ENCODE measurements around the gene ALX3.

Gene ALX3

GRCh38 chr1:110068646-110069403 is 1.6 kb downstream of the ALX3 start:
- FAIRE-seq, result peak; percentile 23
- TF ChIP-seq PAX5 (IDR thresholded peaks at IDR 0.05; ENCODE audit: insufficient read depth, low read length, severe bottlenecking), result no peak
- no peak for TF ChIP-seq SPI1 (IDR thresholded peaks at IDR 0.05; ENCODE audit: low read depth, low read length)
- no peak for TF ChIP-seq TAF1 (IDR thresholded peaks at IDR 0.05; ENCODE audit: low read depth, low read length)
- no peak for TF ChIP-seq POLR2AphosphoS5 (IDR thresholded peaks at IDR 0.05; ENCODE audit: low read depth, low read length)
- TF ChIP-seq POLR2A (IDR thresholded peaks at IDR 0.05; ENCODE audit: low read depth, low read length), result no peak
- TF ChIP-seq POU2F2 (IDR thresholded peaks at IDR 0.05; ENCODE audit: low read depth, low read length), result no peak
- peak; percentile 46 for DNase-seq (ENCODE audit: insufficient read length, low spot score)

GRCh38 chr1:110067893-110068645 is 2.4 kb downstream of the ALX3 start:
- no peak for FAIRE-seq
- DNase-seq (ENCODE audit: insufficient read length, low spot score), result no peak
- TF ChIP-seq POLR2A (IDR thresholded peaks at IDR 0.05; ENCODE audit: low read depth, low read length) (no peak), POU2F2 (IDR thresholded peaks at IDR 0.05; ENCODE audit: low read depth, low read length) (no peak), TAF1 (IDR thresholded peaks at IDR 0.05; ENCODE audit: low read depth, low read length) (no peak), PAX5 (IDR thresholded peaks at IDR 0.05; ENCODE audit: insufficient read depth, low read length, severe bottlenecking) (no peak), SPI1 (IDR thresholded peaks at IDR 0.05; ENCODE audit: low read depth, low read length) (no peak), POLR2AphosphoS5 (IDR thresholded peaks at IDR 0.05; ENCODE audit: low read depth, low read length) (no peak)

- TF ChIP-seq PAX5 (IDR thresholded peaks at IDR 0.05; ENCODE audit: insufficient read depth, low read length, severe bottlenecking) (no peak), POU2F2 (IDR thresholded peaks at IDR 0.05; ENCODE audit: low read depth, low read length) (no peak), SPI1 (IDR thresholded peaks at IDR 0.05; ENCODE audit: low read depth, low read length) (no peak), TAF1 (IDR thresholded peaks at IDR 0.05; ENCODE audit: low read depth, low read length) (no peak), POLR2AphosphoS5 (IDR thresholded peaks at IDR 0.05; ENCODE audit: low read depth, low read length) (no peak), POLR2A (IDR thresholded peaks at IDR 0.05; ENCODE audit: low read depth, low read length) (no peak)
- DNase-seq (ENCODE audit: insufficient read length, low spot score) (no peak), FAIRE-seq (no peak)
Observed at GRCh38 chr1:110067479-110067892, 3.0 kb downstream of the ALX3 start.

- TF ChIP-seq POLR2A (IDR thresholded peaks at IDR 0.05; ENCODE audit: low read depth, low read length) (no peak), PAX5 (IDR thresholded peaks at IDR 0.05; ENCODE audit: insufficient read depth, low read length, severe bottlenecking) (no peak), POLR2AphosphoS5 (IDR thresholded peaks at IDR 0.05; ENCODE audit: low read depth, low read length) (no peak), SPI1 (IDR thresholded peaks at IDR 0.05; ENCODE audit: low read depth, low read length) (no peak), POU2F2 (IDR thresholded peaks at IDR 0.05; ENCODE audit: low read depth, low read length) (no peak), TAF1 (IDR thresholded peaks at IDR 0.05; ENCODE audit: low read depth, low read length) (no peak)
- DNase-seq (ENCODE audit: insufficient read length, low spot score), result no peak
- no peak for FAIRE-seq
Observed at GRCh38 chr1:110065841-110066240, 4.6 kb downstream of the ALX3 start.

- no peak for FAIRE-seq
- no peak for DNase-seq (ENCODE audit: insufficient read length, low spot score)
- TF ChIP-seq POLR2A (IDR thresholded peaks at IDR 0.05; ENCODE audit: low read depth, low read length) (no peak), TAF1 (IDR thresholded peaks at IDR 0.05; ENCODE audit: low read depth, low read length) (no peak), POU2F2 (IDR thresholded peaks at IDR 0.05; ENCODE audit: low read depth, low read length) (no peak), PAX5 (IDR thresholded peaks at IDR 0.05; ENCODE audit: insufficient read depth, low read length, severe bottlenecking) (no peak), SPI1 (IDR thresholded peaks at IDR 0.05; ENCODE audit: low read depth, low read length) (no peak), POLR2AphosphoS5 (IDR thresholded peaks at IDR 0.05; ENCODE audit: low read depth, low read length) (no peak)
Observed at GRCh38 chr1:110064576-110065337, 5.7 kb downstream of the ALX3 start.

GRCh38 chr1:110063781-110064180 is 6.7 kb downstream of the ALX3 start:
- DNase-seq (ENCODE audit: insufficient read length, low spot score) (no peak), FAIRE-seq (no peak)
- TF ChIP-seq SPI1 (IDR thresholded peaks at IDR 0.05; ENCODE audit: low read depth, low read length) (no peak), PAX5 (IDR thresholded peaks at IDR 0.05; ENCODE audit: insufficient read depth, low read length, severe bottlenecking) (no peak), POLR2AphosphoS5 (IDR thresholded peaks at IDR 0.05; ENCODE audit: low read depth, low read length) (no peak), POLR2A (IDR thresholded peaks at IDR 0.05; ENCODE audit: low read depth, low read length) (no peak), POU2F2 (IDR thresholded peaks at IDR 0.05; ENCODE audit: low read depth, low read length) (no peak), TAF1 (IDR thresholded peaks at IDR 0.05; ENCODE audit: low read depth, low read length) (no peak)

- no peak for DNase-seq (ENCODE audit: insufficient read length, low spot score)
- TF ChIP-seq POU2F2 (IDR thresholded peaks at IDR 0.05; ENCODE audit: low read depth, low read length), result no peak
- TF ChIP-seq POLR2AphosphoS5 (IDR thresholded peaks at IDR 0.05; ENCODE audit: low read depth, low read length), result no peak
- no peak for TF ChIP-seq PAX5 (IDR thresholded peaks at IDR 0.05; ENCODE audit: insufficient read depth, low read length, severe bottlenecking)
- no peak for TF ChIP-seq SPI1 (IDR thresholded peaks at IDR 0.05; ENCODE audit: low read depth, low read length)
- TF ChIP-seq TAF1 (IDR thresholded peaks at IDR 0.05; ENCODE audit: low read depth, low read length), result no peak
- no peak for FAIRE-seq
Observed at GRCh38 chr1:110062612-110063011, 7.9 kb downstream of the ALX3 start.

GRCh38 chr1:110061341-110061740 is 9.1 kb downstream of the ALX3 start:
- TF ChIP-seq POLR2AphosphoS5 (IDR thresholded peaks at IDR 0.05; ENCODE audit: low read depth, low read length) (no peak), PAX5 (IDR thresholded peaks at IDR 0.05; ENCODE audit: insufficient read depth, low read length, severe bottlenecking) (no peak), SPI1 (IDR thresholded peaks at IDR 0.05; ENCODE audit: low read depth, low read length) (no peak), TAF1 (IDR thresholded peaks at IDR 0.05; ENCODE audit: low read depth, low read length) (no peak)
- no peak for DNase-seq (ENCODE audit: insufficient read length, low spot score)

GRCh38 chr1:110060662-110061060 is 9.8 kb downstream of the ALX3 start:
- DNase-seq (ENCODE audit: insufficient read length, low spot score) (no peak), FAIRE-seq (no peak)
- TF ChIP-seq SPI1 (IDR thresholded peaks at IDR 0.05; ENCODE audit: low read depth, low read length), result no peak
- no peak for TF ChIP-seq POLR2A (IDR thresholded peaks at IDR 0.05; ENCODE audit: low read depth, low read length)
- no peak for TF ChIP-seq POLR2AphosphoS5 (IDR thresholded peaks at IDR 0.05; ENCODE audit: low read depth, low read length)
- TF ChIP-seq POU2F2 (IDR thresholded peaks at IDR 0.05; ENCODE audit: low read depth, low read length), result no peak
- TF ChIP-seq TAF1 (IDR thresholded peaks at IDR 0.05; ENCODE audit: low read depth, low read length), result no peak
- no peak for TF ChIP-seq PAX5 (IDR thresholded peaks at IDR 0.05; ENCODE audit: insufficient read depth, low read length, severe bottlenecking)

More at GRCh38 chr1:110061341-110061740, 9.1 kb downstream of the ALX3 start:
- FAIRE-seq, result no peak
